HepG2 (cell line): ENCODE data around the gene ACTG2. TPM values are rescaled to one million over a fixed set of nuclear protein-coding genes. Genes with fewer than 3 reads are reported as not detected.

Experiments used
- ATAC-seq: fragments of 200-7000 bp; cut with Tn5 transposase; 3 replicates; pipeline ENCODE4 v1.9.1; 2020; ENCODE audit warnings: mild to moderate bottlenecking, moderate library complexity
- BruUV-seq: library from RNA; stranded (reverse); fragments of 400-500 nt; replicated peaks from 2 replicates; lab custom pipeline; 2021; lab: Mats Ljungman, UMichigan
- CTCF ChIA-PET: fragments of 300-600 bp; formaldehyde crosslinking; extraction: SDS; loops from one replicate; lab custom pipeline; 2021; ENCODE audit warnings: low total read pairs, inconsistent platforms, low intra/inter-chr PET ratio; lab: Yijun Ruan, JAX
- POLR2A ChIA-PET: fragments of 350-600 bp; sonication (Branson Sonifier 250); formaldehyde crosslinking; loops from one replicate; lab custom pipeline; 2020; ENCODE audit warnings: antibody characterized with exemption, inconsistent platforms; lab: Yijun Ruan, JAX
- DNase-seq: peaks from one replicate; pipeline ENCODE4 v3.0.0-alpha.2; 2015; ENCODE audit warnings: low spot score
- FAIRE-seq: peaks from 3 replicates; lab custom pipeline; 2011; peaks lifted over from hg19 to GRCh38; lab: Jason Lieb, UNC
- H2AFZ ChIP-seq: one replicate; pipeline ENCODE4 v1.6.1; 2011; ENCODE audit warnings: low read length, inconsistent platforms
- H3K27ac ChIP-seq: fragments of 300-600 bp; 3 replicates; pipeline ENCODE4 v1.8.0; 2011; ENCODE audit warnings: mixed run types, mild to moderate bottlenecking, mixed read lengths, low read length, inconsistent platforms; ENCODE audit not compliant: insufficient read depth; ENCODE audit errors: extremely low read length
- H3K27me3 ChIP-seq, 2 experiments: fragments of 200-600 bp in 1 of 2; 2 replicates in 1 of 2; 3 replicates in 1 of 2; pipeline versions ENCODE4 v1.6.0 to v1.8.0; 2011; ENCODE audit warnings: low read length in 2 of 2, mild to moderate bottlenecking in 2 of 2, moderate library complexity in 2 of 2, inconsistent platforms in 1 of 2; ENCODE audit not compliant: insufficient read depth in 2 of 2, control insufficient read depth in 1 of 2
- H3K36me3 ChIP-seq, 2 experiments: fragments of 200-600 bp in 1 of 2; replicated peaks in 1 of 2; 2 replicates in 1 of 2; 3 replicates in 1 of 2; pipeline versions ENCODE4 v1.5.1 to v1.8.0; 2011; ENCODE audit warnings: low read length in 2 of 2, inconsistent platforms in 1 of 2; ENCODE audit not compliant: insufficient read depth in 2 of 2, control insufficient read depth in 1 of 2
- H3K4me1 ChIP-seq: 2 replicates; pipeline ENCODE4 v1.5.1; 2012; ENCODE audit warnings: low read length, inconsistent platforms; ENCODE audit not compliant: insufficient read depth
- H3K4me2 ChIP-seq: 2 replicates; pipeline ENCODE4 v1.6.0; 2011; ENCODE audit warnings: low read depth, low read length, inconsistent platforms
- H3K4me3 ChIP-seq, 3 experiments: fragments of 200-600 bp in 1 of 3; sonication (generic), shearing (Covaris generic) in 1 of 3; replicated peaks in 1 of 3; 2 replicates each; pipeline ENCODE4 v1.5.1; 2011 to 2016; ENCODE audit warnings: low read length in 3 of 3, inconsistent platforms in 2 of 3, low read depth in 2 of 3, mild to moderate bottlenecking in 2 of 3, control low read depth in 1 of 3, mixed read lengths in 1 of 3; ENCODE audit not compliant: insufficient read depth in 1 of 3
- H3K79me2 ChIP-seq: one replicate; pipeline ENCODE4 v1.6.1; 2011; ENCODE audit warnings: low read length, inconsistent platforms; ENCODE audit not compliant: insufficient read depth
- H3K9ac ChIP-seq: 2 replicates; pipeline ENCODE4 v1.6.0; 2011; ENCODE audit warnings: mild to moderate bottlenecking, low read depth, low read length, inconsistent platforms; ENCODE audit not compliant: insufficient read depth
- H3K9me3 ChIP-seq: 2 replicates; pipeline ENCODE4 v1.5.1; 2012; ENCODE audit warnings: mild to moderate bottlenecking, low read length
- H4K20me1 ChIP-seq: 2 replicates; pipeline ENCODE4 v1.6.0; 2011; ENCODE audit warnings: inconsistent platforms, mild to moderate bottlenecking, low read length, moderate library complexity; ENCODE audit not compliant: insufficient read depth
- ARID2 ChIP-seq: sonication (generic); formaldehyde crosslinking; IDR thresholded peaks from 2 replicates; pipeline ENCODE4 v1.8.1; 2022; ENCODE audit warnings: mild to moderate bottlenecking, missing genetic modification reagents, borderline replicate concordance
- ATF1 ChIP-seq: IDR thresholded peaks from 2 replicates; pipeline ENCODE4 v1.6.1; 2016; ENCODE audit warnings: mild to moderate bottlenecking, control low read depth
- CBX5 ChIP-seq: sonication (generic); formaldehyde crosslinking; IDR thresholded peaks from 2 replicates; pipeline ENCODE4 v1.4.0; 2020; ENCODE audit warnings: missing genetic modification reagents, borderline replicate concordance
- ISL2 ChIP-seq: sonication (generic); formaldehyde crosslinking; IDR thresholded peaks from 2 replicates; pipeline ENCODE4 v1.5.0; 2020; ENCODE audit warnings: missing genetic modification reagents
- MLLT10 ChIP-seq: sonication (generic); formaldehyde crosslinking; IDR thresholded peaks from 2 replicates; pipeline ENCODE4 v1.4.0; 2020; ENCODE audit warnings: missing genetic modification reagents
- NFE2L1 ChIP-seq: sonication (generic); formaldehyde crosslinking; IDR thresholded peaks from 2 replicates; pipeline ENCODE4 v1.4.0; 2020; ENCODE audit warnings: missing genetic modification reagents, mild to moderate bottlenecking, borderline replicate concordance
- NFE2L2 ChIP-seq: fragments of 150-350 bp; IDR thresholded peaks from 2 replicates; pipeline ENCODE4 v1.6.1; 2014; ENCODE audit warnings: low read length
- SMC3 ChIP-seq: IDR thresholded peaks from 2 replicates; pipeline ENCODE4 v1.6.1; 2011; ENCODE audit warnings: low read length, improper control_type of control experiment
- TGIF2 ChIP-seq: IDR thresholded peaks from 2 replicates; pipeline ENCODE4 v1.6.1; 2016; ENCODE audit warnings: control low read depth, missing compliant biosample characterization
- ZBTB42 ChIP-seq: sonication (generic); formaldehyde crosslinking; IDR thresholded peaks from 2 replicates; pipeline ENCODE4 v1.5.0; 2020; ENCODE audit warnings: mild to moderate bottlenecking, missing genetic modification reagents
- ZNF101 ChIP-seq: sonication (generic); formaldehyde crosslinking; IDR thresholded peaks from 2 replicates; pipeline ENCODE4 v1.4.0; 2020; ENCODE audit warnings: mild to moderate bottlenecking, low read depth, missing genetic modification reagents, borderline replicate concordance
- ZNF577 ChIP-seq: sonication (generic); formaldehyde crosslinking; IDR thresholded peaks from 2 replicates; pipeline ENCODE4 v1.4.0; 2020; ENCODE audit warnings: mild to moderate bottlenecking, low read depth, missing genetic modification reagents, borderline replicate concordance
- ZNF639 ChIP-seq: conservative IDR thresholded peaks from 2 replicates; pipeline ENCODE4 v1.6.1; 2018; ENCODE audit warnings: missing genetic modification reagents
- ZNF674 ChIP-seq: sonication (generic); formaldehyde crosslinking; IDR thresholded peaks from 2 replicates; pipeline ENCODE4 v1.5.0; 2020; ENCODE audit warnings: low read depth, mild to moderate bottlenecking, missing genetic modification reagents
- ZNF883 ChIP-seq: sonication (generic); formaldehyde crosslinking; IDR thresholded peaks from 2 replicates; pipeline ENCODE4 v1.5.1; 2020; ENCODE audit warnings: mild to moderate bottlenecking, missing genetic modification reagents; ENCODE audit errors: not compliant biosample characterization
- WGBS: methylation state at CpG from one replicate; pipeline ENCODE4 v1.1.6; 2017; ENCODE audit warnings: low lambda C conversion rate; 5-methylcytosine and 5-hydroxymethylcytosine counted together
- in situ Hi-C: cut with HindIII; loops from 2 replicates; pipeline ENCODE4 v1.10.0; 2017; ENCODE audit warnings: low pct_unique_long_range_greater_than_20kb; ENCODE audit not compliant: extremely low pct_ligation_motif_present
- intact Hi-C: fragments of 100-400 bp; cut with micrococcal nuclease; formaldehyde crosslinking; loops from one replicate; pipeline ENCODE4 v1.10.0; 2022; ENCODE audit not compliant: unreplicated experiment
- polyA plus RNA-seq, 8 experiments: library from polyadenylated mRNA; depleted of rRNA in 3 of 8; stranded (reverse) in 7 of 8; unstranded in 1 of 8; fragments of >200 nt; fragmentation: Illumina TruSeq in 4 of 8; extraction: Trizol in 4 of 8; gene quantifications; 2 replicates each; pipeline versions ENCODE4 v1.2.1 to v1.2.3, GENCODE V29; 2011 to 2016; ENCODE audit warnings: low read depth in 4 of 8, missing spikeins in 1 of 8, mixed read lengths in 1 of 8; ENCODE audit not compliant: insufficient read depth in 1 of 8
- total RNA-seq, 5 experiments: library from RNA; depleted of rRNA; stranded (reverse); fragments of >200 nt; fragmentation: Illumina TruSeq; extraction: Trizol; gene quantifications; 2 replicates each; pipeline ENCODE4 v1.2.3, GENCODE V29; 2016; ENCODE audit warnings: low read depth in 1 of 5
- TF ChIP-seq, protein P1 (sequence below): IDR thresholded peaks from 2 replicates; pipeline ENCODE4 v1.6.1; 2016

The ACTG2 gene
- total and polyA plus RNA-seq, 2 of the 13 experiments (the other 11 are each of a cell fraction or from before 2014, with no cell fraction given) = 0.13 TPM; not detected in 1

DNA sequence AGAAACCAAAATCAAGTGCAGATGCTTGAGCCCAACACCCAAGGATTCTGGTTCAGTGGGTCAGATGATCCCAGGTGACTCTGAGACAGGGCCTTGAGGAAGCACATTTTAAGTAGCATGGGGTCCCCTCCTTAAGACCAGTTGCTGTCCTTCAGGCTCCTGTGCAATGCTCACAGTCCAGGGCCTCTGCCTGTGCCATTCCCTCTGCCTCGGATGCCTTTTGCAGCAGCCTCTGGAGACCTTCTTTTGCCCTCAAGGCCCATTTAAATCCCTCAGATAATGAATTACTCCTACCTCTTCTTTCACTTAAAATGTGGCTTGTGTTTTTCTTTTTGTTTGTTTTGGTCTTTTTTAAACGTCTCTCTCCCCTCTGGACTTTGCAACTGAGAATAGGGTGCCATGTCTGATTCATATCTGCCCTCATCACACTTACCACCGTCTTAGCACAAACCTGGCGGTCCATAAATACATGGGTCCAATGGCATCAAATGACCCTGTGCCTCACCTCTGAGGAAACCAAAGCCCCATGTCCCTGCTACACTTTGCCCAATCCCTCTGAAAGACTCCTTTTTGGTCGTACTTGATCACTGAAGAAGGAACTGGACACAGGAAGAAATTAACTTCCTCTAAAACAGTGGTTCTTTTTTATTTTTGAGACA is 14.2 kb downstream of the ACTG2 start:
- no TSS peak for BruUV-seq
- POLR2A ChIA-PET = no interaction called here
- intact Hi-C loops (no loop called here), in situ Hi-C loops (no loop called here)
- FAIRE-seq (no peak), ATAC-seq (peak; percentile 27; the same call in 2 of the 3 replicates), DNase-seq (no peak)
- Histone ChIP-seq H3K9ac (no peak overlapping the region), H2AFZ (no peak overlapping the region), H4K20me1 (no peaks in the 10 kb centered on the region), H3K27ac (no peak overlapping the region), H3K36me3 (no peaks in the 10 kb centered on the region), H3K79me2 (no peaks in the 10 kb centered on the region), H3K4me1 (peaks cover 15% of the 10 kb centered on the region), H3K4me2 (no peak overlapping the region), H3K9me3 (no peaks in the 10 kb centered on the region), H3K4me3 (no peak overlapping the region), H3K27me3 (peaks cover 2 to 23% of the 10 kb centered on the region in 2 experiments; a peak in 3 of 5 replicates)
- 36% methylated on average over 5 of the region's 5 CpGs for WGBS
- CTCF ChIA-PET = no interaction called here
- no peak for TF ChIP-seq MLLT10 (CRISPR knock-in tag)
- TF ChIP-seq ARID2 (CRISPR knock-in tag) = no peak
- TF ChIP-seq ZNF674 (CRISPR knock-in tag) = no peak
- no peak for TF ChIP-seq ATF1

DNA sequence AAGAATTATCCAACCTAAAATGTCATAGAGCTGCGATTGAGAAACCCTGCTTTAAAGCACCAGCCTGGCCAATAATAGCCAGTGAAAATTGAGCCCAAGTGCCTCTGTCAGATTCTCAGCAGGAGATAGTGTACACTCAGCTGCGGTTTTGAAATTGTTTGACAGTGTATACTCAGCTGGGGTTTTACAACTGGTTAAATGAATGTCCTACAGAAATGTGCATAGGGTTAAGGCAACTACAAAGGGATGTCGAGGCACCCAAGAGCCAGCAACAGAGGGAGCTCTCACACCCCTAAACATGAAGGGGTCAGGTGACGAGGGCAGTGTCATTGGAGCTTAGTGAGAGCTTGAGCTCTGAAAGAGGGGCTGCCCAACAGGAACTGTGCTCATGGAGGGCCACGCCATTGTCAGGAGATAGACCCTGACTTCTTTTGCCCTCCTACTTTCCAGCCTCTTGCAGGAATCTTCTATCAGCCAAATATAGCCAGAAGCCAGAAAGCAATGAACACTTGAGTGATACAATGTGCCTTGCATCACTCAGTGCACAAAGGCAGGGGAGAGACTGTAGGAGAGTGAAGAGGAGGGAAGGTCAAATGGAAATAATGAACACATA is 15.1 kb downstream of the ACTG2 start:
- POLR2A ChIA-PET = no interaction called here
- 16% methylated on average over 5 of the region's 5 CpGs for WGBS
- FAIRE-seq = no peak
- no peaks in the 10 kb centered on the region for H3K9me3 ChIP-seq
- in situ Hi-C loops = no loop called here
- H3K4me3 ChIP-seq = no peak overlapping the region
- peaks cover 15% of the 10 kb centered on the region for H3K4me1 ChIP-seq
- H3K27me3 ChIP-seq = peaks cover 0 to 13% of the 10 kb centered on the region in 2 experiments; a peak in 2 of 5 replicates
- no peak overlapping the region for H2AFZ ChIP-seq
- H3K36me3 ChIP-seq = no peaks in the 10 kb centered on the region
- no peaks in the 10 kb centered on the region for H4K20me1 ChIP-seq
- BruUV-seq = no TSS peak
- intact Hi-C loops = no loop called here
- CTCF ChIA-PET = no interaction called here
- H3K79me2 ChIP-seq = no peaks in the 10 kb centered on the region
- H3K9ac ChIP-seq = no peak overlapping the region
- peak; percentile 37 for DNase-seq
- ATAC-seq = peak; percentile 74
- H3K4me2 ChIP-seq = peak overlapping the region; percentile 16; the same call in 1 of the 2 replicates
- no peak overlapping the region for H3K27ac ChIP-seq
- TF ChIP-seq ISL2 (CRISPR knock-in tag) (no peak), ZNF883 (CRISPR knock-in tag) (no peak), CBX5 (no peak), ZNF101 (no peak), SMC3 (no peak), TGIF2 (CRISPR knock-in tag) (peak; percentile 44; the same call in 1 of the 2 replicates), ZBTB42 (CRISPR knock-in tag) (no peak), ZNF577 (CRISPR knock-in tag) (no peak), ZNF639 (no peak), NFE2L2 (no peak), NFE2L1 (CRISPR knock-in tag) (no peak)
- TF ChIP-seq, protein P1, sequence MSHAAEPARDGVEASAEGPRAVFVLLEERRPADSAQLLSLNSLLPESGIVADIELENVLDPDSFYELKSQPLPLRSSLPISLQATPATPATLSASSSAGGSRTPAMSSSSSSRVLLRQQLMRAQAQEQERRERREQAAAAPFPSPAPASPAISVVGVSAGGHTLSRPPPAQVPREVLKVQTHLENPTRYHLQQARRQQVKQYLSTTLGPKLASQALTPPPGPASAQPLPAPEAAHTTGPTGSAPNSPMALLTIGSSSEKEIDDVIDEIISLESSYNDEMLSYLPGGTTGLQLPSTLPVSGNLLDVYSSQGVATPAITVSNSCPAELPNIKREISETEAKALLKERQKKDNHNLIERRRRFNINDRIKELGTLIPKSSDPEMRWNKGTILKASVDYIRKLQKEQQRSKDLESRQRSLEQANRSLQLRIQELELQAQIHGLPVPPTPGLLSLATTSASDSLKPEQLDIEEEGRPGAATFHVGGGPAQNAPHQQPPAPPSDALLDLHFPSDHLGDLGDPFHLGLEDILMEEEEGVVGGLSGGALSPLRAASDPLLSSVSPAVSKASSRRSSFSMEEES (CRISPR knock-in tag) = 0 out of 2 replicates have a peak, but pooled peaks have one; percentile 44
